MM.1S (cell line): ENCODE data around the gene CLEC2L.

Experiments
- DNase-seq: peaks from one replicate; pipeline ENCODE4 v3.0.0-alpha.2; 2015
- H2AFZ ChIP-seq: fragments of 300-600 bp; sonication (generic); 2 replicates; pipeline ENCODE4 v1.6.0; 2016; ENCODE audit warnings: antibody characterized with exemption, low read length
- H3F3A ChIP-seq: fragments of 300-600 bp; sonication (generic); 2 replicates; pipeline ENCODE4 v1.6.1; 2016; ENCODE audit warnings: mild to moderate bottlenecking, antibody characterized with exemption, low read length, moderate library complexity, mixed read lengths; ENCODE audit not compliant: insufficient read depth
- H3K27ac ChIP-seq: fragments of 300-600 bp; sonication (generic); 2 replicates; pipeline ENCODE4 v1.5.1; 2016; ENCODE audit warnings: mild to moderate bottlenecking, low read length
- H3K27me3 ChIP-seq: fragments of 300-600 bp; sonication (generic); replicated peaks from 2 replicates; pipeline ENCODE4 v1.6.0; 2016; ENCODE audit warnings: low read length; ENCODE audit not compliant: insufficient read depth
- H3K36me3 ChIP-seq: fragments of 300-600 bp; sonication (generic); replicated peaks from 2 replicates; pipeline ENCODE4 v1.6.1; 2016; ENCODE audit warnings: mild to moderate bottlenecking, low read length, mixed read lengths; ENCODE audit not compliant: insufficient read depth
- H3K4me1 ChIP-seq: fragments of 300-600 bp; sonication (generic); 2 replicates; pipeline ENCODE4 v1.6.1; 2016; ENCODE audit warnings: low read length, mixed read lengths
- H3K4me2 ChIP-seq: fragments of 300-600 bp; sonication (generic); 2 replicates; pipeline ENCODE4 v1.6.0; 2016; ENCODE audit warnings: low read depth, low read length
- H3K4me3 ChIP-seq: fragments of 300-600 bp; sonication (generic); 2 replicates; pipeline ENCODE4 v1.5.1; 2016; ENCODE audit warnings: low read length, mixed read lengths
- H3K79me2 ChIP-seq: fragments of 300-600 bp; sonication (generic); 2 replicates; pipeline ENCODE4 v1.6.1; 2016; ENCODE audit warnings: mixed run types, low read length, mixed read lengths
- H3K9ac ChIP-seq: fragments of 300-600 bp; sonication (generic); 2 replicates; pipeline ENCODE4 v1.6.1; 2016; ENCODE audit warnings: low read length, mixed read lengths
- H3K9me2 ChIP-seq: fragments of 300-600 bp; sonication (generic); replicated peaks from 2 replicates; pipeline ENCODE4 v1.6.1; 2016; ENCODE audit warnings: mild to moderate bottlenecking, low read length, mixed read lengths; ENCODE audit not compliant: insufficient read depth
- H3K9me3 ChIP-seq: fragments of 300-600 bp; sonication (generic); replicated peaks from 2 replicates; pipeline ENCODE4 v1.6.1; 2016; ENCODE audit warnings: mild to moderate bottlenecking, low read length, mixed read lengths; ENCODE audit not compliant: insufficient read depth
- H4K20me1 ChIP-seq: fragments of 300-600 bp; sonication (generic); 2 replicates; pipeline ENCODE4 v1.6.1; 2016; ENCODE audit warnings: mild to moderate bottlenecking, low read length, moderate library complexity, mixed read lengths; ENCODE audit not compliant: insufficient read depth
- CTCF ChIP-seq: fragments of 300-600 bp; sonication (generic); IDR thresholded peaks from 2 replicates; pipeline ENCODE4 v1.5.1; 2016; ENCODE audit warnings: antibody characterized with exemption, low read length, mixed read lengths
- EZH2 ChIP-seq: fragments of 300-600 bp; sonication (generic); optimal IDR thresholded peaks from 2 replicates; pipeline ENCODE3; 2017; ENCODE audit warnings: low read depth, mild to moderate bottlenecking, antibody characterized with exemption, low read length, mixed read lengths
- EZH2phosphoT487 ChIP-seq: fragments of 300-600 bp; sonication (generic); IDR thresholded peaks from 2 replicates; pipeline ENCODE4 v1.6.1; 2018; ENCODE audit warnings: antibody characterized with exemption, low read length

The CLEC2L gene

GRCh38 chr7:139525239-139525638 lies 1.8 kb downstream of the CLEC2L start:
- Histone ChIP-seq H3K36me3 (no peaks in the 10 kb centered on the region), H3F3A (no peaks in the 10 kb centered on the region), H3K27ac (no peak overlapping the region), H3K4me2 (no peak overlapping the region), H3K9me3 (no peaks in the 10 kb centered on the region), H2AFZ (no peak overlapping the region), H3K27me3 (peaks cover 27% of the 10 kb centered on the region), H3K9ac (no peak overlapping the region), H4K20me1 (no peaks in the 10 kb centered on the region), H3K79me2 (no peaks in the 10 kb centered on the region), H3K4me3 (no peak overlapping the region), H3K9me2 (no peaks in the 10 kb centered on the region), H3K4me1 (no peaks in the 10 kb centered on the region)
- TF ChIP-seq EZH2phosphoT487 (no peak), EZH2 (no peak), CTCF (no peak)
- DNase-seq = no peak

GRCh38 chr7:139525750-139526149 lies 2.3 kb downstream of the CLEC2L start:
- Histone ChIP-seq H3K27ac (no peak overlapping the region), H2AFZ (no peak overlapping the region), H3K9ac (no peak overlapping the region), H3K36me3 (no peaks in the 10 kb centered on the region), H3K27me3 (peaks cover 27% of the 10 kb centered on the region), H3K4me2 (no peak overlapping the region), H3K9me2 (no peaks in the 10 kb centered on the region), H3F3A (no peaks in the 10 kb centered on the region), H3K79me2 (no peaks in the 10 kb centered on the region), H3K4me3 (no peak overlapping the region), H3K4me1 (no peaks in the 10 kb centered on the region), H4K20me1 (no peaks in the 10 kb centered on the region), H3K9me3 (no peaks in the 10 kb centered on the region)
- no peak for DNase-seq
- TF ChIP-seq EZH2 (no peak), CTCF (no peak), EZH2phosphoT487 (no peak)

GRCh38 chr7:139526578-139527544 lies 3.4 kb downstream of the CLEC2L start:
- H3K9me2 ChIP-seq = no peaks in the 10 kb centered on the region
- no peaks in the 10 kb centered on the region for H3F3A ChIP-seq
- H3K4me2 ChIP-seq = no peak overlapping the region
- H3K4me3 ChIP-seq = no peak overlapping the region
- TF ChIP-seq EZH2phosphoT487 (no peak), EZH2 (no peak), CTCF (no peak)
- H3K9me3 ChIP-seq = no peaks in the 10 kb centered on the region
- H2AFZ ChIP-seq = no peak overlapping the region
- no peaks in the 10 kb centered on the region for H3K4me1 ChIP-seq
- H3K9ac ChIP-seq = no peak overlapping the region
- peaks cover 18% of the 10 kb centered on the region for H3K27me3 ChIP-seq
- no peak for DNase-seq
- H3K36me3 ChIP-seq = no peaks in the 10 kb centered on the region
- no peak overlapping the region for H3K27ac ChIP-seq
- H4K20me1 ChIP-seq = no peaks in the 10 kb centered on the region
- H3K79me2 ChIP-seq = no peaks in the 10 kb centered on the region
